ENCODE results near the gene WBP2NL. TPM values are rescaled to one million over a fixed set of nuclear protein-coding genes. Genes with fewer than 3 reads are reported as not detected.

Gene WBP2NL
- total RNA-seq, 3 donors from 2014 or later (not counting 1 experiment from before 2014, with no cell fraction given), result 1.7 to 3.6 (median 3.0) TPM

DNA sequence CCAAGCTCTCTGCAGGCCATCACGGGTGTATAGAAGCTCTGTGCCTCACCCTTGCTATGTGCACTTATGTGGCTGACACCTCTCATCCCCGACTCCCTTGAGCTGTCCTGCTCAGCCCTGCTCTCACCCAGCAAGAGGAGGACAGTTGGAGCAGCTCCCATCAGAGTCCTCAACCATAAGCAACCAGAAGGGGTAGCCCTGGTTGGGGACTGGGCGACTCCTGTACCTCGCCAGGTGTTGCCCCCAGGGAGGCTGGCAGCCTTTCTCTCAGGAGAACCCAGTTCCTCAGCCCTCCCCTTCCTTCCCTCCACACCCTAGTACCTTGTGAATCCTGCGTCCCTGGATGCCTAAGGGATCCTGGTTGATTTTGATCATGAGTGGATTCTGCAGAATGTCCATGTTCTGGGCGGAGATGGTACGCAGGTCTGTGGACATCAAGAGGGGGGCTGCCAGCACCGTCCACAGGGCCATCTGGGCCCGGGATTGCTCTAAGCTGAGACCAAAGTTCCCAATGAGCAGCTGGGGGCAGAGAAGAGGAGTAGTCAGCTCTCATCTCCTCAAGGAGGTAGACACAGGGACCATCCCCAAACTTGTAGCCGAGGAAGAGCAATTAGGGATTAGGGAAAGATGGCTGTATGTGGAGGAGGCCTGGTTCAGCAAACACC lies 64.0 kb downstream of the WBP2NL start:
- Histone ChIP-seq H3K4me1 (ENCODE audit: control insufficient read depth, insufficient read depth, low read length) (no peaks in the 10 kb centered on the region), H3K36me3 (ENCODE audit: control insufficient read depth, insufficient read depth, low read length) (peaks cover 33% of the 10 kb centered on the region), H3K4me3 (ENCODE audit: low read length) (no peak overlapping the region), H3K27me3 (ENCODE audit: control insufficient read depth, insufficient read depth, low read length) (no peaks in the 10 kb centered on the region), H3K27ac (ENCODE audit: low read length) (no peak overlapping the region), H3K9me3 (ENCODE audit: control insufficient read depth, insufficient read depth, low read length) (no peaks in the 10 kb centered on the region)
- H3K27me3 Mint-ChIP-seq (ENCODE audit: low read depth in 2 of 2), result no peaks in the 10 kb centered on the region
- H3K27ac Mint-ChIP-seq, result no peak overlapping the region
- WGBS (ENCODE audit: insufficient coverage), result 99% methylated on average over 9 of the region's 10 CpGs
- no peaks in the 10 kb centered on the region for H3K9me3 Mint-ChIP-seq
- H3K36me3 Mint-ChIP-seq, result peaks cover 7% of the 10 kb centered on the region
- no peak for ATAC-seq
- no peak for TF ChIP-seq CTCF (IDR thresholded peaks at IDR 0.05)
- no peak overlapping the region for H3K4me3 Mint-ChIP-seq
- intact Hi-C loops (cut with micrococcal nuclease), result no loop called here
- H3K4me1 Mint-ChIP-seq, result peaks cover 0 to 5% of the 10 kb centered on the region in 2 donors
- no peak for DNase-seq

GRCh38 chr22:42064629-42065028 lies 66.0 kb downstream of the WBP2NL start:
- no peak for ATAC-seq
- Mint-ChIP-seq H3K9me3 (no peaks in the 10 kb centered on the region), H3K36me3 (no peaks in the 10 kb centered on the region), H3K4me3 (no peak overlapping the region), H3K27me3 (ENCODE audit: low read depth in 2 of 2) (no peaks in the 10 kb centered on the region), H3K4me1 (peaks cover 0 to 5% of the 10 kb centered on the region in 2 donors), H3K27ac (no peak overlapping the region)
- peaks cover 3% of the 10 kb centered on the region for H3K4me1 ChIP-seq (ENCODE audit: control insufficient read depth, insufficient read depth, low read length)
- H3K36me3 ChIP-seq (ENCODE audit: control insufficient read depth, insufficient read depth, low read length), result peaks cover 29% of the 10 kb centered on the region
- no peaks in the 10 kb centered on the region for H3K27me3 ChIP-seq (ENCODE audit: control insufficient read depth, insufficient read depth, low read length)
- H3K27ac ChIP-seq (ENCODE audit: low read length), result no peak overlapping the region
- TF ChIP-seq CTCF (IDR thresholded peaks at IDR 0.05), result no peak
- H3K9me3 ChIP-seq (ENCODE audit: control insufficient read depth, insufficient read depth, low read length), result no peaks in the 10 kb centered on the region
- intact Hi-C loops (cut with micrococcal nuclease), result no loop called here
- DNase-seq, result no peak
- H3K4me3 ChIP-seq (ENCODE audit: low read length), result no peak overlapping the region
- 92% methylated on average over 1 of the region's 1 CpG for WGBS (ENCODE audit: insufficient coverage)

GRCh38 chr22:42065438-42066125 lies 67.0 kb downstream of the WBP2NL start:
- no peak for ATAC-seq
- 95% methylated on average over 13 of the region's 13 CpGs for WGBS (ENCODE audit: insufficient coverage)
- H3K4me3 ChIP-seq (ENCODE audit: low read length), result no peak overlapping the region
- H3K27me3 ChIP-seq (ENCODE audit: control insufficient read depth, insufficient read depth, low read length), result no peaks in the 10 kb centered on the region
- no peak for DNase-seq
- no peaks in the 10 kb centered on the region for H3K36me3 Mint-ChIP-seq
- no peak overlapping the region for H3K27ac Mint-ChIP-seq
- no peak overlapping the region for H3K27ac ChIP-seq (ENCODE audit: low read length)
- peaks cover 21% of the 10 kb centered on the region for H3K36me3 ChIP-seq (ENCODE audit: control insufficient read depth, insufficient read depth, low read length)
- H3K4me1 ChIP-seq (ENCODE audit: control insufficient read depth, insufficient read depth, low read length), result peaks cover 11% of the 10 kb centered on the region
- peaks cover 3 to 15% of the 10 kb centered on the region in 2 donors for H3K4me1 Mint-ChIP-seq
- no peaks in the 10 kb centered on the region for H3K9me3 Mint-ChIP-seq
- H3K27me3 Mint-ChIP-seq (ENCODE audit: low read depth in 2 of 2), result no peaks in the 10 kb centered on the region
- intact Hi-C loops (cut with micrococcal nuclease), result no loop called here
- no peak overlapping the region for H3K4me3 Mint-ChIP-seq
- no peaks in the 10 kb centered on the region for H3K9me3 ChIP-seq (ENCODE audit: control insufficient read depth, insufficient read depth, low read length)
- TF ChIP-seq CTCF (IDR thresholded peaks at IDR 0.05), result no peak

Measured in natural killer cell (primary cell).